Large intestine (tissue), 3 donors: ENCODE data around the gene RASA3. TPM values are rescaled to one million over a fixed set of nuclear protein-coding genes. Genes with fewer than 3 reads are reported as not detected.
"Not testable (repeated sequence)": the region's sequence is repeated elsewhere in the genome, so short reads cannot be mapped to it uniquely, and the experiment has no call there.

Source experiments
- DNase-seq, 2 donors: peaks; one replicate each; pipeline versions ENCODE4 v3.0.0 to v3.0.0-alpha.2; 2013
- H3K27ac ChIP-seq: one replicate; pipeline ENCODE4 v1.5.1; 2013; ENCODE audit warnings: low read length
- H3K27me3 ChIP-seq: 2 replicates; pipeline ENCODE4 v1.6.1; 2013; ENCODE audit warnings: low read length; ENCODE audit not compliant: control insufficient read depth, insufficient read depth
- H3K36me3 ChIP-seq: 2 replicates; pipeline ENCODE4 v1.6.1; 2013; ENCODE audit warnings: low read length; ENCODE audit not compliant: control insufficient read depth, insufficient read depth
- H3K4me1 ChIP-seq: one replicate; pipeline ENCODE4 v1.6.1; 2013; ENCODE audit warnings: low read length; ENCODE audit not compliant: control insufficient read depth, insufficient read depth
- H3K4me3 ChIP-seq: one replicate; pipeline ENCODE4 v1.5.1; 2013; ENCODE audit warnings: low read length
- H3K9me3 ChIP-seq: one replicate; pipeline ENCODE4 v1.6.1; 2013; ENCODE audit warnings: mild to moderate bottlenecking, low read depth, low read length, moderate library complexity; ENCODE audit not compliant: control insufficient read depth
- WGBS: methylation state at CpG from one replicate; pipeline ENCODE4 v1.1.5; 2013; ENCODE audit warnings: low lambda C conversion rate; ENCODE audit not compliant: insufficient coverage; 5-methylcytosine and 5-hydroxymethylcytosine counted together
- polyA plus RNA-seq: library from polyadenylated mRNA; unstranded; fragments of 120-200 nt; gene quantifications from one replicate; pipeline ENCODE4 v1.2.1, GENCODE V29; 2013

RASA3 gene
- polyA plus RNA-seq, 1 donor = 8.3 TPM

DNA sequence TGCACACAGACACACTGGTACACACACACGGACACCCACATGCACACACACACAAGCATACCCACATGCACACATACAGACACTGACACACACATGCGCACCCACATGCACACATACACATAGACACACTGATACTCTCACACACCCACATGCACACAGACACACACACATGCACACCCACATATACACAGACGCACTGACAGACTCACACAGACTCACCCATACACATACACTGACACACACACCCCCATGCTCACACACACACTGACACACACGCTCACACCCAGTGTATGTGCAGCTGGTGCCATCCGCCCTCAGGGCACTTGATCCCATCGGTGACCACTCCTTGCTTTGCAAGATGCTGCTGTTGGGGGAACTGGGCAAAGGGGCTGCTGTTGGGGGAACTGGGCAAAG, 9.7 kb upstream of the RASA3 start:
- Histone ChIP-seq H3K27ac (no peak overlapping the region), H3K4me1 (no peaks in the 10 kb centered on the region), H3K27me3 (no peaks in the 10 kb centered on the region), H3K36me3 (no peaks in the 10 kb centered on the region), H3K4me3 (no peak overlapping the region), H3K9me3 (no peaks in the 10 kb centered on the region)
- DNase-seq = no peak
- no CpG with 5 or more reads among the region's 6 CpGs for WGBS

DNA sequence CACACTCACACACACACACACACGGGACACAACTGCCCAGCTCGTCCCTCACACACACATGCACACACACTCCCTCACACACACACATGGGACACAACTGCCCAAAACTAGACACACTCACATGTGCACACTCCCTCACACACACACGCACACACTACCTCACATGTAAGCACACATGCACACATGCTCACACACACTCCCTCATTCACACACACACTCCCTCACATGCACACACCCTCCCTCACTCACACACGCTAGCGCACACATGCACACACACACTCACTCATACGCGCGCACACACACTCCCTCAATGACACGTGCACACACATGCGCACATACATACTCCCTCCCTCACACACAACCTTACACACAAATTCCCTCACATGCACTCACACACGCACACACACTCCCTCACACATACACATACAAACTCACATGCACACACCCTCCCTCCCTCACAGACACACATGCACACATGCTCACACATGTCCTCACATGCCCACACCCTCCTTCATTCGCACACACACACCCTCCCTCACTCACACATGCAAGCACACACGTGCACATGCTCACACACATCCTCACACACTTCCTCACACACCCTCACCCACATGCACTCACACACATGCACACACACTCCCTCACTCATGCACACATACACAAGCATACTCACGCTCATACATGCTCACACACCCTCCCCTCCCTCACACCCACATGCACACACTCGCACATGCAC, 9.0 kb upstream of the RASA3 start:
- Histone ChIP-seq H3K27me3 (no peaks in the 10 kb centered on the region), H3K4me1 (no peaks in the 10 kb centered on the region), H3K4me3 (no peak overlapping the region), H3K9me3 (no peaks in the 10 kb centered on the region), H3K36me3 (no peaks in the 10 kb centered on the region), H3K27ac (no peak overlapping the region)
- DNase-seq = no peak
- WGBS = 100% methylated on average over 2 of the region's 15 CpGs

DNA sequence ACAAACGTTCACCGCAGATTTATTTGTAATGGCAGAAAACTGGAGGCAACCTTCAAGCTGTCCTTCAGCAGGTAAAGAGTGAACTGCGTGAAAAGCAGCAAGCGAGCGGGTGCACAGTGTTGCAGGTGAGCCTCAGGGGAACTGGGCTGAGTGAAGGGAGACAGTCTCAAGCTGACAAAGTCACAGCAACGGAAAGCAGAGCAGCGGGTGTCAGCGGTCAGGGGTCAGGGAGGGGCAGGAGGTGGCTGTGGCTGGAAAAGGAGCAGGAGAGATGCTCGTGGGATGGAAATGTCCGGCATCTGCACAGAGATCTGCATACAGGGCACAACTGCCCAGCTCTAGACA, 8.5 kb upstream of the RASA3 start:
- no peak for DNase-seq
- WGBS = no CpG with 5 or more reads among the region's 10 CpGs
- Histone ChIP-seq H3K4me3 (no peak overlapping the region), H3K36me3 (no peaks in the 10 kb centered on the region), H3K27me3 (no peaks in the 10 kb centered on the region), H3K9me3 (no peaks in the 10 kb centered on the region), H3K27ac (no peak overlapping the region), H3K4me1 (no peaks in the 10 kb centered on the region)

DNA sequence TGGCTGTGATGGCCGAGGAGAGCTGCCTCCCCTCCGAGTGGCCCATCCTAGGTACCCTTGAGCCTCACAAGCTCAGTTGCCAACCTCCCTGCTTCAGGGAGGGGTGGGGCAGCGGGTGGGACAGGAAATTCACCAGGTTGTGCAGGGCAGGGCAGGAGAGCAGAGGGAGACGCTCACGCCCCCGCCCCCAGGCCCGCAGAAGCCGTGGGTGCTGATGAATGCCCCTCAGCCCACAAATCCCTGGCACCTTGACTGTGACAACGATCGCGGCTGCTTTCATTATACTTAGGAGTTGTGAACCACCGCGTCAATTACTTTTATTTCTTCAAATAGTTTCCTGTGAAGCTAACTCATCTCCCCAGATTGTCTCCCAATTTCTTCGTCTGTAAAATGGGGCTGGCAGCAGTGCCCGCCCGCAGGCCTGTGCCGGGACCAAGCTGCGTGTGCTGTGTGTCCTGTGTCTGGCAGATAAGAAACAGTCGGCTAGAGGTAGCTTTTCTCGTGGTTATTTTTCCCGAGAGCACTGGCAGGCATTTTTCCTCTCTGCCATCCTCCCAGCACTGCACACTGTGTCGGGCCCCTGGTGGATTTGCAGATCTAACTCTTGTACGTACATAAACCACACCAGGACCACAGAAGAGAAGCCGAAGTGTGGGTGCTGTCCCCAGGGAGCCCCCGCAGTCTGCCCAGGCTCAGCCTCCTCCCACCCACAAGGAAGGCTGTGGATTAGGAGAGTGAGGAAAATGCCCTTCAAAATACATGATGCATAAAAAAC, 7.9 kb upstream of the RASA3 start:
- Histone ChIP-seq H3K4me1 (no peaks in the 10 kb centered on the region), H3K27me3 (no peaks in the 10 kb centered on the region), H3K9me3 (no peaks in the 10 kb centered on the region), H3K27ac (no peak overlapping the region), H3K4me3 (no peak overlapping the region), H3K36me3 (no peaks in the 10 kb centered on the region)
- no peak for DNase-seq
- no CpG with 5 or more reads among the region's 25 CpGs for whole genome bisulfite sequencing

DNA sequence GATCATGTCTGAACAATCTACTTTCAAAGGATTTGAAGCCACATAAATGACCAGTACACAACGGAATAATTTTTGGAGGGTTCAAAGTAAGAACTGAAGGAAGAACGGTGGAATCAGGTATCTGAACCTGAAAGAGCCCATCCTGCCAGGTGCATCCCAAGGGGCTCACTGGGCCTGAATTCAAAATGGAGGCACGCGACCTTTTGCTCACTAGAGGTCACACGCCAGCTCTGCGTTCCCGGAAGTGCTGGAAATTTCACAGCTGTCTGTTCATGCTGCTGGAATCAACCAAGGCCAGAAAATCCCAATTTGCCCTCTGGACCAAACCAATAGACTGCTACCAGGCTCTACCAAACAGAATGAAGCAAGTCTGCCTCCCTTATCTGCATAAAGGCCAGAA, 4.2 kb upstream of the RASA3 start:
- Histone ChIP-seq H3K36me3 (no peaks in the 10 kb centered on the region), H3K4me1 (peaks cover 2% of the 10 kb centered on the region), H3K4me3 (no peak overlapping the region), H3K27ac (no peak overlapping the region), H3K27me3 (no peaks in the 10 kb centered on the region), H3K9me3 (peaks cover 2% of the 10 kb centered on the region)
- WGBS = 83% methylated on average over 1 of the region's 7 CpGs
- no peak for DNase-seq

DNA sequence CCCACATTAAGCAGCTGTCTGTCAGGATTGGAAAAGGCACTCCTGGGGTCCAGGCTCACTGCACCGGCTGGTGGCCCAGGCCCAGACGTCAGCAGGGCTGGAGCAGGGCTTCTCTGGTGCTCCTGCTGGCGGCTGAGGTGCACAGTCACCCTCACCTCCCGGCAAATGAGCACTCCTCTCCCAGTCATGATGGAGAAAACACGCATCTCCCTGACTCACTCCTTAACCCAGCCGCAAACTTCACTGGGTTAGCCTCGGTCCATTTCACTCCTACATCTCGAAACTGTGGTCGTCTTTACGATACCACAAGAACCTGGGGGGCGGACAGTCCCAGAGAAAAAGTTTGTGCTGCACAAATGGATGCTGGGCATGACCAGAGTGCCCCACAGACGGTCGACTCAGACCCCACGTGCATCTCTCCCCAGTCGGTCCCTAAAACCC, 3.3 kb upstream of the RASA3 start:
- H3K36me3 ChIP-seq = no peaks in the 10 kb centered on the region
- no peak overlapping the region for H3K4me3 ChIP-seq
- H3K4me1 ChIP-seq = peaks cover 10% of the 10 kb centered on the region
- no peaks in the 10 kb centered on the region for H3K27me3 ChIP-seq
- H3K9me3 ChIP-seq = peaks cover 3% of the 10 kb centered on the region
- DNase-seq = no peak
- 93% methylated on average over 3 of the region's 15 CpGs for WGBS
- H3K27ac ChIP-seq = no peak overlapping the region

DNA sequence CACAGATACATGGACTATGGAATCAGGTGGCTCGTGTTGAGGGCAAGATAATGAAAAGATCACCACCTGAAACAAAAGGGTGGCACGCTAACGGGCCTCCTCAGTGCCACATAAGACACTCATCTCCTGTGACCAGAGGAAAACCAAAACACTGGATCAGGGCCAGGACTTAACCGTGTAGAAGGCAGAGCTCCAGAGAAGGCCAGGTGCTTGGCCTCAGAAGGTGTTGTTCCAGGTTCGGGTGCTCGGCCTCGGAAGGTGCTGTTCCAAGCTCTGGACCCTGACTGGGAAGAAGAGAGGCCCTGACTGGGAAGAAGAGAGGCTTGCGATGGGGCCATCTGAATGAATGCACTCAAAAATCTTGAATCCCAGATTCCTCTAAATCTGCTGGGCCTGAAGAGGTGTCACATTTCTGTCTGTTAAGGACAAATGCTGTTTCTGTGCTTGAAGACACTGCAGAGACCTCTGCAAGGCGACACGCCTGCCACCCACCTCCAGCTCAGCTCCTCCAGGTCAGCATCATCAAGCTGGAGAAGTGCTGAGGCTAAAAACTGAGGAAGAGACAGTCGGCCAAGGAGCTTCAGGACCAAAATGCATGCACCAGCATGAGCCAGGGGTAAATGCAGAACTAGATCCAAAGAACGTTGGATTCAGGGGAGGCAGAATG, 2.7 kb upstream of the RASA3 start:
- WGBS = no CpG with 5 or more reads among the region's 12 CpGs
- no peak for DNase-seq
- Histone ChIP-seq H3K27ac (no peak overlapping the region), H3K4me1 (peaks cover 17% of the 10 kb centered on the region), H3K27me3 (no peaks in the 10 kb centered on the region), H3K36me3 (no peaks in the 10 kb centered on the region), H3K9me3 (peaks cover 7% of the 10 kb centered on the region), H3K4me3 (no peak overlapping the region)

DNA sequence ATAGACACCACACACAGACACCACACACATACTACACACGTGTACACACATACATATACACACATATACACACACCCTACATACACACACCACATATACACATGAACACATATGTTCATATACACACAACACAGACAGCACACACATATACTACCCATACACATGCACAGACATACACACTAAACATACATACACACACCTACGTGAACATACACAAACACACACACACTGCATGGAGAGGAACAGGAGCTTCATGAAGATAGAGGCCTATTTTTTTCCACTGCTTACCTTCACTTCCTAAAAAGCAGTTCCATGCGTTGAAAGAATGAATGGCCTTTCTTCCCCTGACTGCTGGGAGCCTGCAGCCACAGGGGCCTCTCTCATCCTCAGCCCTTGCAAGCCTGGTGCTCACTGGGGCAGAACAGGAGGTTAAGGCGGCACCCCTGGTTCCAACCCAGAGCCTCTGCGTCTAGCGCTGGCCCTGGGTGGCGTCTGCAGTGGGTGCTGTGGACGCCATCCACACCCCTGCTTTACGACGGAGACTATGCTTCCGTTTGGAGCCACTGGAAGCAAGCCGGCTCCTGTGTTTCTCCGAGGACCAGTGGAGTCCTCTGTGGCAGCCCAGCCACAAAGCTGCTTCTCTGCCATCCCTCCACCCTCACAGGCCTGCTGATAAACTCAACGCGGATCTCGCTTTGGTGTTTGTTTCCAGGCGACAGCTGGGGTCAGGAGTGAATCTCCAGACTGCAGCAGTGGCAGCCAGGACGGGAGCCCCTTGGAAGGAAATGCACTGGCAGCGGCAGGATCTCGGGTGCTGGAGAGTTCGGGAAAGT, 1.9 kb upstream of the RASA3 start:
- Histone ChIP-seq H3K27ac (no peak overlapping the region), H3K9me3 (peaks cover 7% of the 10 kb centered on the region), H3K27me3 (no peaks in the 10 kb centered on the region), H3K4me3 (no peak overlapping the region), H3K4me1 (peaks cover 24% of the 10 kb centered on the region), H3K36me3 (no peaks in the 10 kb centered on the region)
- DNase-seq = no peak
- 80% methylated on average over 1 of the region's 21 CpGs for WGBS

DNA sequence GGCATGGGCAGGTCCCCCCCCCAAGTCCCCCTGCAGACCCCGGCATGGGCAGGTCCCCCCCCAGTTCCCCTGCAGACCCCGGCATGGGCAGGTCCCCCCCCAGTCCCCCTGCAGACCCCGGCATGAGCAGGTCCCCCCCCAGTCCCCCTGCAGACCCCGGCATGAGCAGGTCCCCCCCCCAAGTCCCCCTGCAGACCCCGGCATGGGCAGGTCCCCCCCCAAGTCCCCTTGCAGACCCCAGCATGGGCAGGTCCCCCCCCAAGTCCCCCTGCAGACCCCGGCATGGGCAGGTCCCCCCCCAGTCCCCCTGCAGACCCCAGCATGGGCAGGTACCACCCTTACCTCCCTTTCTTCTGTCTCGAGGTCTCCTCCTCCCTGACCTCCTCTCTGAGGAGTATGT, 1.1 kb upstream of the RASA3 start:
- H3K36me3 ChIP-seq, DNase-seq, H3K27ac ChIP-seq, H3K4me3 ChIP-seq, H3K27me3 ChIP-seq: not testable (repeated sequence)
- WGBS = no CpG with 5 or more reads among the region's 7 CpGs
- H3K4me1 ChIP-seq = peaks cover 26% of the 10 kb centered on the region
- H3K9me3 ChIP-seq = peaks cover 11% of the 10 kb centered on the region

DNA sequence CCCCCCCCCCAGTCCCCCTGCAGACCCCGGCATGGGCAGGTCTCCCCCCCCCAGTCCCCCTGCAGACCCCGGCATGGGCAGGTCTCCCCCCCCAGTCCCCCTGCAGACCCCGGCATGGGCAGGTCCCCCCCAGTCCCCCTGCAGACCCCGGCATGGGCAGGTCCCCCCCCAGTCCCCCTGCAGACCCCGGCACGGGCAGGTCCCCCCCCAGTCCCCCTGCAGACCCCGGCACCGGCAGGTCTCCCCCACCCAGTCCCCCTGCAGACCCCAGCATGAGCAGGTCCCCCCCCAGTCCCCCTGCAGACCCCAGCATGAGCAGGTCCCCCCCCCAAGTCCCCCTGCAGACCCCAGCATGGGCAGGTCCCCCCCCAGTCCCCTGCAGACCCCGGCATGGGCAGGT, 703 bp upstream of the RASA3 start:
- H3K4me3 ChIP-seq, H3K36me3 ChIP-seq, DNase-seq, H3K27me3 ChIP-seq, H3K27ac ChIP-seq: not testable (repeated sequence)
- H3K4me1 ChIP-seq = peaks cover 26% of the 10 kb centered on the region
- no CpG with 5 or more reads among the region's 9 CpGs for WGBS
- H3K9me3 ChIP-seq = peaks cover 14% of the 10 kb centered on the region
